AG04450 (cell line): Measurements from ENCODE around the gene CIDEC. TPM values are rescaled to one million over a fixed set of nuclear protein-coding genes. Genes with fewer than 3 reads are reported as not detected.

Experiments
- CTCF ChIA-PET: fragments of 300-600, 350-600 bp; formaldehyde crosslinking; extraction: SDS; loops from one replicate; lab custom pipeline; 2022; ENCODE audit warnings: antibody characterized with exemption, inconsistent platforms; lab: Charles Lee
- POLR2A ChIA-PET: fragments of 350-600 bp; formaldehyde crosslinking; extraction: SDS; loops from one replicate; lab custom pipeline; 2021; ENCODE audit warnings: antibody characterized with exemption, inconsistent platforms; lab: Yijun Ruan, JAX
- DNase-seq: peaks from one replicate; pipeline ENCODE4 v3.0.0-alpha.2; 2011; ENCODE audit warnings: low read depth, low spot score
- H3K27ac ChIP-seq: one replicate; pipeline ENCODE4 v1.5.1; 2012; ENCODE audit warnings: low read depth, low read length, control low read depth
- H3K27me3 ChIP-seq: one replicate; pipeline ENCODE4 v1.6.0; 2012; ENCODE audit warnings: low read length; ENCODE audit not compliant: control insufficient read depth, insufficient read depth
- H3K4me3 ChIP-seq: 2 replicates; pipeline ENCODE4 v1.5.1; 2011; ENCODE audit warnings: mild to moderate bottlenecking, low read depth, low read length, control low read depth
- H3K9me3 ChIP-seq: 2 replicates; pipeline ENCODE4 v1.5.1; 2012; ENCODE audit warnings: low read length; ENCODE audit not compliant: control insufficient read depth, insufficient read depth
- CTCF ChIP-seq: IDR thresholded peaks from 2 replicates; pipeline ENCODE4 v1.5.1; 2011; ENCODE audit warnings: low read depth, low read length, control low read depth, inconsistent platforms
- polyA plus RNA-seq: library from polyadenylated mRNA; depleted of rRNA; stranded (reverse); fragments of >200 nt; gene quantifications from 2 replicates; pipeline ENCODE4 v1.2.3, GENCODE V29; 2011

Gene CIDEC
- polyA plus RNA-seq, 1 experiment: not detected

- DNase-seq: no peak
- Histone ChIP-seq H3K4me3 (no peak overlapping the region), H3K27ac (no peak overlapping the region), H3K9me3 (peaks cover 4% of the 10 kb centered on the region; the same call in 1 of the 2 replicates), H3K27me3 (no peaks in the 10 kb centered on the region)
- no peak for TF ChIP-seq CTCF
- POLR2A ChIA-PET: interaction anchor here (0.6 kb wide), 1 partner anchor 45 kb away, joined by 3 read pairs; no protein-coding TSS in a partner anchor
- CTCF ChIA-PET: interaction anchor here (1.0 to 1.6 kb wide), 3 partner anchors 68 to 100 kb away, joined by 3 to 5 read pairs (median 4); no protein-coding TSS in a partner anchor
Observed at GRCh38 chr3:9846231-9846630, 33.8 kb downstream of the CIDEC start.

DNA sequence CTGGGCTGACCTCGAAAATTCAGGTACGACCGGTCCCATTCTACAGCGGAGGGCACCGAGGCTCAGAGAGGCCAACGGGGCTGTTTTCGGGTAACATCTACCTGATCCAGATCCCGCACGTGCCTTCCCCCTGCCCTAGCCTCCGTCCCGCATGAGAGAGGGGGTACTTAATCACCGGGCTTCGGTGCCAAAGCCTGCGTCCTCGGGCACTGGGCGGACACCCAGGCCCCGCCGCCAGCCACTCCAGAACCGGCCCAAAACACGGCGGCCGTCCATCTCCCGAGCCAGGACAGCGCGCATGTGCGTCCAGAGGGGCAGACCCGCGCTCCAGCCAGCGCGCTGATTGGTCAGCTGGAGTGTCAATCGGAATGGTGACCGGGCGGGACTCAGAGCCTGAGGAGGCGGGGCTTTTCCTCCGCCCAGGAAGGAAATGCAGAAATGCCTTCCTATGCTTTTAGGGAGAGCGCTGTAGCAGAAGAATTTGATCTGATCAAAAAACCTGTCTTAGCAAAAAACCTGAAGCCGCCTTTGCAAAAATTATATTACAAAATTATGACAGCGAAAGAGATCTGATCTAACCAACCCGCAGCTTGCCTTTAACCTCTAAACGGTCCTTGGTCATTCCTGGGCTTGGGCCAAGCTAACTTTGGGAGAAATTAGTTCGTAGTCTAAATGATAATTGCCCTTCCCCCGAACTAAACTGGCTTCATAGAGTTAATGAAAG is 36.2 kb downstream of the CIDEC start, which contains the start of gene RPUSD3:
Gene RPUSD3, minus strand, starts transcription at position 294 of the 724 bp plus-strand sequence. Its CDS starts 18 bp downstream, at position 276.
- Histone ChIP-seq H3K9me3 (peaks cover 4% of the 10 kb centered on the region; the same call in 1 of the 2 replicates), H3K27me3 (no peaks in the 10 kb centered on the region), H3K4me3 (peak within 1 kb of the TSS; percentile 94), H3K27ac (peak within 1 kb of the TSS; percentile 61)
- no peak for TF ChIP-seq CTCF
- ChIA-PET CTCF (interaction anchor here (1.0 kb wide), 1 partner anchor 89 kb away, joined by 6 read pairs; no protein-coding TSS in a partner anchor), POLR2A (interaction anchor here (1.1 kb wide), 1 partner anchor 70 kb away, joined by 3 read pairs; no protein-coding TSS in a partner anchor)
- peak; percentile 90 for DNase-seq

GRCh38 chr3:9841015-9841414 is 39.0 kb downstream of the CIDEC start:
- no peak for DNase-seq
- ChIA-PET CTCF (interaction anchor here (0.9 kb wide), 1 partner anchor 106 kb away, joined by 3 read pairs; no protein-coding TSS in a partner anchor), POLR2A (no interaction called here)
- Histone ChIP-seq H3K27ac (no peak overlapping the region), H3K4me3 (no peak overlapping the region), H3K9me3 (no peaks in the 10 kb centered on the region; the same call in 1 of the 2 replicates), H3K27me3 (no peaks in the 10 kb centered on the region)
- TF ChIP-seq CTCF: no peak

- H3K27me3 ChIP-seq: no peaks in the 10 kb centered on the region
- CTCF ChIA-PET: interaction anchor here (0.7 kb wide), 1 partner anchor 1252 kb away, joined by 4 read pairs; no protein-coding TSS in a partner anchor
- H3K4me3 ChIP-seq: no peak overlapping the region
- no peak overlapping the region for H3K27ac ChIP-seq
- H3K9me3 ChIP-seq: no peaks in the 10 kb centered on the region; the same call in 1 of the 2 replicates
- TF ChIP-seq CTCF: no peak
- POLR2A ChIA-PET: interaction anchor here (0.6 kb wide), 1 partner anchor 31 kb away, joined by 3 read pairs; no protein-coding TSS in a partner anchor
- no peak for DNase-seq
Observed at GRCh38 chr3:9838856-9839255, 41.2 kb downstream of the CIDEC start.
